Hematopoietic multipotent progenitor cell treated with erythropoietin and hydrocortisone succinate and interleukin-3 and kit ligand, for 8 days (in vitro differentiated cells): Measurements from ENCODE around the gene CHTF18.
"Not testable (repeated sequence)": the region's sequence is repeated elsewhere in the genome, so short reads cannot be mapped to it uniquely, and the experiment has no call there.

Source experiments
- DNase-seq: peaks from one replicate; pipeline ENCODE4 v3.0.0-alpha.2; 2015

Gene CHTF18

GRCh38 chr16:760545-761343 is 27.7 kb upstream of the CHTF18 start, which contains the start of gene MSLN:
Gene MSLN (plus strand): TSS chr16:760734. CDS start chr16:762681, 1,947 bp downstream.
- no peak for DNase-seq

GRCh38 chr16:761625-762513 is 26.6 kb upstream of the CHTF18 start:
- DNase-seq = no peak

- no peak for DNase-seq
These were observed 25.7 kb upstream of the CHTF18 start for GRCh38 chr16:762595-763268.

GRCh38 chr16:763369-764183 is 24.8 kb upstream of the CHTF18 start:
- DNase-seq = no peak

GRCh38 chr16:764184-764750 is 24.2 kb upstream of the CHTF18 start:
- no peak for DNase-seq

GRCh38 chr16:764848-765487 is 23.5 kb upstream of the CHTF18 start:
- no peak for DNase-seq

GRCh38 chr16:765488-765865 is 22.9 kb upstream of the CHTF18 start:
- no peak for DNase-seq

GRCh38 chr16:766008-766819 is 22.2 kb upstream of the CHTF18 start:
- no peak for DNase-seq

GRCh38 chr16:766820-767640 is 21.4 kb upstream of the CHTF18 start:
- no peak for DNase-seq

GRCh38 chr16:767743-768235 is 20.6 kb upstream of the CHTF18 start:
- DNase-seq = no peak

- DNase-seq = no peak
These were observed 20.0 kb upstream of the CHTF18 start for GRCh38 chr16:768428-768827.

GRCh38 chr16:769184-769784 is 19.1 kb upstream of the CHTF18 start:
- DNase-seq = no peak

- no peak for DNase-seq
These were observed 18.5 kb upstream of the CHTF18 start for GRCh38 chr16:769934-770333.

- DNase-seq = no peak
These were observed 18.0 kb upstream of the CHTF18 start for GRCh38 chr16:770411-770810.

GRCh38 chr16:772959-773358 is 15.5 kb upstream of the CHTF18 start:
- no peak for DNase-seq

GRCh38 chr16:774086-775001 is 14.1 kb upstream of the CHTF18 start:
- no peak for DNase-seq

GRCh38 chr16:775236-775796 is 13.1 kb upstream of the CHTF18 start:
- no peak for DNase-seq

GRCh38 chr16:776298-776697 is 12.1 kb upstream of the CHTF18 start:
- DNase-seq = not testable (repeated sequence)
